Measurements from ENCODE around the gene CDK14. TPM values are rescaled to one million over a fixed set of nuclear protein-coding genes. Genes with fewer than 3 reads are reported as not detected.
A peak's percentile ranks its signal among the peaks of the same experiment; 100 is the strongest.

Gene CDK14
- total and polyA plus RNA-seq, 2 donors (not counting 1 experiment from before 2014, with no cell fraction given) = 42.1 to 167 TPM

DNA sequence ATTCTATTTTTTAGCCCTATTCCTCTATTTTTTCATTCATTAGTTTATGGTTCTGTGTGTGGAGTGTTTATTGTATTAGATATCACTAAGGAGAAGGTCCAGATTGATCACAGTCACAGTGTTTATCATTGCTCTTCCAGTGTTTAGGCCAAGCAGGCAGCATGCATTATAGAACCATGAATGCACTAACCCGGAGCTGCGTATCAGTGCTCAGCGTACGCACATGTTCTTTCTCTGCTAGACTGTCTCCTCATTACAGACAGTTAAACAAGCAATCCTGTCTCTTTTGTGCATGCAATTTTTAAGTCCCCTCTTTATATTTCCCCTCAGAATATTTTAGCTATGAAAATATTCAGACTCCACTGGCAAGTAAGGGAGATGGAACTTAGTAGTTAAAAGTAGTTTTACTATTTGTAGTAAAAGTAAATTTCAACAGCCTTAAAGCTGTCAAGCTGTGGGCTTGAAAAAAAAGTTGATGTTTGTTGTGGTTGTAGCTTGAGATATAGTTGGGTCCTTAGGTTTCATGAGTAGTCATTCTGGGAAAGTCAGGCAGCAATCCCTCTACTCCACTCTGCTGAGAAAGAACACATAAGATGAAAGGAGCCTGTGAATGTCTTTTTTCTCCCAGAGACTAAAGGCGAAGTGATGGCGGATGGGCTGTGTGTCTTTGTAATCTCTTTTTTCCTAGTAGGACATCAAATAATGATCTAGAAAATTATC lies 260.4 kb downstream of the CDK14 start:
- no peak for TF ChIP-seq CTCF (IDR thresholded peaks at IDR 0.05)
- TF ChIP-seq EZH2 (IDR thresholded peaks at IDR 0.05; ENCODE audit: borderline replicate concordance, insufficient read depth, low read depth, low read length, poor library complexity, severe bottlenecking) = no peak
- Mint-ChIP-seq H3K27ac (peak overlapping the region; percentile 24), H3K4me3 (no peak overlapping the region), H3K27me3 (no peaks in the 10 kb centered on the region), H3K9me3 (ENCODE audit: insufficient read depth) (no peaks in the 10 kb centered on the region), H3K4me1 (peaks cover 33% of the 10 kb centered on the region)
- Histone ChIP-seq H3K9me3 (ENCODE audit: control extremely low read depth in 1 of 3, control insufficient read depth in 2 of 3, insufficient read depth in 1 of 3, low read length in 2 of 3) (no peaks in the 10 kb centered on the region), H3K27me3 (replicated peaks in 1 of 4; ENCODE audit: control extremely low read depth in 1 of 4, control insufficient read depth in 3 of 4, insufficient read depth in 4 of 4, low read length in 3 of 4) (no peaks in the 10 kb centered on the region), H3K27ac (ENCODE audit: low read length in 2 of 2) (no peak overlapping the region), H4K20me1 (ENCODE audit: control insufficient read depth, insufficient read depth, low read length, poor library complexity, severe bottlenecking) (peaks cover 48% of the 10 kb centered on the region), H3K36me3 (replicated peaks in 1 of 2; ENCODE audit: control extremely low read depth in 1 of 2, control insufficient read depth in 1 of 2, extremely low read depth in 1 of 2, insufficient read depth in 2 of 2, low read length in 1 of 2) (no peaks in the 10 kb centered on the region), H3K4me3 (ENCODE audit: control extremely low read depth in 1 of 5, extremely low read depth in 1 of 5, insufficient read depth in 1 of 5, low read depth in 2 of 5, low read length in 4 of 5) (no peak overlapping the region), H3K4me2 (replicated peaks; ENCODE audit: low read depth, low read length, poor library complexity, severe bottlenecking) (no peak overlapping the region), H3K4me1 (ENCODE audit: control insufficient read depth in 2 of 2, insufficient read depth in 2 of 2, low read length in 2 of 2) (no peaks in the 10 kb centered on the region), H2AFZ (ENCODE audit: insufficient read depth, low read depth, low read length, poor library complexity, severe bottlenecking) (no peak overlapping the region), H3K9ac (ENCODE audit: low read length) (no peak overlapping the region), H3K79me2 (ENCODE audit: control insufficient read depth, insufficient read depth, low read length) (peaks cover 28% of the 10 kb centered on the region)
- WGBS (ENCODE audit: insufficient coverage) = 100% methylated on average over 4 of the region's 6 CpGs
- ATAC-seq (ENCODE audit: low read depth) (no peak), DNase-seq (no peak)
- intact Hi-C loops (cut with micrococcal nuclease) = no loop called here
- ChIA-PET POLR2A (no interaction called here), CTCF (no interaction called here)

- H3K27me3 Mint-ChIP-seq = no peaks in the 10 kb centered on the region
- no peaks in the 10 kb centered on the region for H3K9me3 ChIP-seq (ENCODE audit: control extremely low read depth in 1 of 3, control insufficient read depth in 2 of 3, insufficient read depth in 1 of 3, low read length in 2 of 3)
- POLR2A ChIA-PET = no interaction called here
These were observed 261.5 kb downstream of the CDK14 start for GRCh38 chr7:90857603-90858002.

More at GRCh38 chr7:90857603-90858002, 261.5 kb downstream of the CDK14 start:
- Histone ChIP-seq H2AFZ (ENCODE audit: insufficient read depth, low read depth, low read length, poor library complexity, severe bottlenecking) (no peak overlapping the region), H3K9ac (ENCODE audit: low read length) (no peak overlapping the region), H3K4me2 (replicated peaks; ENCODE audit: low read depth, low read length, poor library complexity, severe bottlenecking) (no peak overlapping the region), H3K27me3 (replicated peaks in 1 of 4; ENCODE audit: control extremely low read depth in 1 of 4, control insufficient read depth in 3 of 4, insufficient read depth in 4 of 4, low read length in 3 of 4) (no peaks in the 10 kb centered on the region), H3K27ac (ENCODE audit: low read length in 2 of 2) (no peak overlapping the region), H3K4me1 (ENCODE audit: control insufficient read depth in 2 of 2, insufficient read depth in 2 of 2, low read length in 2 of 2) (no peaks in the 10 kb centered on the region), H3K4me3 (ENCODE audit: control extremely low read depth in 1 of 5, extremely low read depth in 1 of 5, insufficient read depth in 1 of 5, low read depth in 2 of 5, low read length in 4 of 5) (no peak overlapping the region), H3K79me2 (ENCODE audit: control insufficient read depth, insufficient read depth, low read length) (peaks cover 22% of the 10 kb centered on the region), H4K20me1 (ENCODE audit: control insufficient read depth, insufficient read depth, low read length, poor library complexity, severe bottlenecking) (peaks cover 42% of the 10 kb centered on the region), H3K36me3 (replicated peaks in 1 of 2; ENCODE audit: control extremely low read depth in 1 of 2, control insufficient read depth in 1 of 2, extremely low read depth in 1 of 2, insufficient read depth in 2 of 2, low read length in 1 of 2) (no peaks in the 10 kb centered on the region)
- intact Hi-C loops (cut with micrococcal nuclease) = no loop called here
- TF ChIP-seq EZH2 (IDR thresholded peaks at IDR 0.05; ENCODE audit: borderline replicate concordance, insufficient read depth, low read depth, low read length, poor library complexity, severe bottlenecking) (no peak), CTCF (IDR thresholded peaks at IDR 0.05) (no peak)
- Mint-ChIP-seq H3K9me3 (ENCODE audit: insufficient read depth) (no peaks in the 10 kb centered on the region), H3K4me1 (peaks cover 30% of the 10 kb centered on the region), H3K27ac (no peak overlapping the region), H3K4me3 (no peak overlapping the region)
- CTCF ChIA-PET = no interaction called here
- DNase-seq (no peak), ATAC-seq (ENCODE audit: low read depth) (no peak)
- 100% methylated on average over 2 of the region's 2 CpGs for WGBS (ENCODE audit: insufficient coverage)
